ENCODE results near the gene NDUFA5.

GRCh38 chr7:123528265-123528664, 29.4 kb downstream of the NDUFA5 start:
- TF ChIP-seq CTCF (IDR thresholded peaks at IDR 0.05; ENCODE audit: borderline replicate concordance, extremely low read depth, low read length, poor library complexity, severe bottlenecking): no peak
- no peak for TF ChIP-seq EZH2 (IDR thresholded peaks at IDR 0.05; ENCODE audit: borderline replicate concordance, low read depth, low read length, severe bottlenecking)
